PC-9 (cell line): ENCODE results near the gene HERPUD2.

ENCODE experiments used
- EZH2 ChIP-seq: fragments of 200-600 bp; sonication (generic); IDR thresholded peaks from 2 replicates; pipeline ENCODE4 v1.8.0; 2017; ENCODE audit warnings: antibody characterized with exemption, low read depth
- TF ChIP-seq, protein P1 (sequence below): fragments of 200-600 bp; sonication (generic); conservative IDR thresholded peaks from 2 replicates; pipeline ENCODE4 v1.6.1; 2017; ENCODE audit warnings: mixed run types, antibody characterized with exemption, mild to moderate bottlenecking, moderate library complexity

DNA sequence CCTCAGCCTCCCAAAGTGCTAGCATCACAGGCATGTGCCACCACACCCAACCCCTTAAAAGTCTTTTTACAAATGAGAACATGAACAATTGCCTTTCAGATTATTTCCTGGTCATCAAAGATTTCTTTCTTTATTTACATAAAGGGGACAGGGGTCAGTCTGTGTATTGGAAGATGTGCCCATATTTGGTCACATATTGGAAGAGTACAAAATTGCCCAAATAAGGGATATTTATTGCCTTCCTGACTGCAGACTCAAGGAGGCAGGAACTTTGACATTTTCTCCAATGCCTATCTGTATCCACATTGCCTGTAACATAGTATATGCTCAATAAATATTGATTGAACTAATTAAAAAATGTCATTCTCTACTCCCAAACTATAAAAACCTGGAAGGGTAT is 25.9 kb upstream of the HERPUD2 start:
- TF ChIP-seq, protein P1, sequence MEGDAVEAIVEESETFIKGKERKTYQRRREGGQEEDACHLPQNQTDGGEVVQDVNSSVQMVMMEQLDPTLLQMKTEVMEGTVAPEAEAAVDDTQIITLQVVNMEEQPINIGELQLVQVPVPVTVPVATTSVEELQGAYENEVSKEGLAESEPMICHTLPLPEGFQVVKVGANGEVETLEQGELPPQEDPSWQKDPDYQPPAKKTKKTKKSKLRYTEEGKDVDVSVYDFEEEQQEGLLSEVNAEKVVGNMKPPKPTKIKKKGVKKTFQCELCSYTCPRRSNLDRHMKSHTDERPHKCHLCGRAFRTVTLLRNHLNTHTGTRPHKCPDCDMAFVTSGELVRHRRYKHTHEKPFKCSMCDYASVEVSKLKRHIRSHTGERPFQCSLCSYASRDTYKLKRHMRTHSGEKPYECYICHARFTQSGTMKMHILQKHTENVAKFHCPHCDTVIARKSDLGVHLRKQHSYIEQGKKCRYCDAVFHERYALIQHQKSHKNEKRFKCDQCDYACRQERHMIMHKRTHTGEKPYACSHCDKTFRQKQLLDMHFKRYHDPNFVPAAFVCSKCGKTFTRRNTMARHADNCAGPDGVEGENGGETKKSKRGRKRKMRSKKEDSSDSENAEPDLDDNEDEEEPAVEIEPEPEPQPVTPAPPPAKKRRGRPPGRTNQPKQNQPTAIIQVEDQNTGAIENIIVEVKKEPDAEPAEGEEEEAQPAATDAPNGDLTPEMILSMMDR = no peak
- no peak for TF ChIP-seq EZH2
